ENCODE results near the gene SLC22A8.

Gene SLC22A8

GRCh38 chr11:63022441-63022840, 6.8 kb upstream of the SLC22A8 start:
- no peak for TF ChIP-seq CTCF (IDR thresholded peaks at IDR 0.05; ENCODE audit: insufficient read depth, low read depth, low read length, missing control alignments)
- DNase-seq (ENCODE audit: low read depth), result no peak
- no peak overlapping the region for H3K4me3 ChIP-seq (ENCODE audit: low read length)

GRCh38 chr11:63020671-63021291, 5.1 kb upstream of the SLC22A8 start:
- no peak for DNase-seq (ENCODE audit: low read depth)
- H3K4me3 ChIP-seq (ENCODE audit: low read length), result no peak overlapping the region
- peak; percentile 38 for TF ChIP-seq CTCF (IDR thresholded peaks at IDR 0.05; ENCODE audit: insufficient read depth, low read depth, low read length, missing control alignments)

- no peak overlapping the region for H3K4me3 ChIP-seq (ENCODE audit: low read length)
- TF ChIP-seq CTCF (IDR thresholded peaks at IDR 0.05; ENCODE audit: insufficient read depth, low read depth, low read length, missing control alignments), result no peak
- no peak for DNase-seq (ENCODE audit: low read depth)
Observed at GRCh38 chr11:63019506-63019905, 3.9 kb upstream of the SLC22A8 start.

- TF ChIP-seq CTCF (IDR thresholded peaks at IDR 0.05; ENCODE audit: insufficient read depth, low read depth, low read length, missing control alignments), result no peak
- no peak overlapping the region for H3K4me3 ChIP-seq (ENCODE audit: low read length)
- DNase-seq (ENCODE audit: low read depth), result no peak
Observed at GRCh38 chr11:63017306-63017974, 1.8 kb upstream of the SLC22A8 start.

- no peak overlapping the region for H3K4me3 ChIP-seq (ENCODE audit: low read length)
- TF ChIP-seq CTCF (IDR thresholded peaks at IDR 0.05; ENCODE audit: insufficient read depth, low read depth, low read length, missing control alignments), result no peak
- no peak for DNase-seq (ENCODE audit: low read depth)
Observed at GRCh38 chr11:63014408-63015055, 1.1 kb downstream of the SLC22A8 start.

- no peak for TF ChIP-seq CTCF (IDR thresholded peaks at IDR 0.05; ENCODE audit: insufficient read depth, low read depth, low read length, missing control alignments)
- no peak overlapping the region for H3K4me3 ChIP-seq (ENCODE audit: low read length)
- DNase-seq (ENCODE audit: low read depth), result no peak
Observed at GRCh38 chr11:63012839-63013238, 2.8 kb downstream of the SLC22A8 start.

Measured in epithelial cell of esophagus (primary cell).